ENCODE data around the gene CLNK. TPM values are rescaled to one million over a fixed set of nuclear protein-coding genes. Genes with fewer than 3 reads are reported as not detected.
"Not testable (repeated sequence)": the region's sequence is repeated elsewhere in the genome, so short reads cannot be mapped to it uniquely, and the experiment has no call there.

The CLNK gene
- total RNA-seq, 4 donors from 2014 or later, result 0.19 TPM; not detected in 3

DNA sequence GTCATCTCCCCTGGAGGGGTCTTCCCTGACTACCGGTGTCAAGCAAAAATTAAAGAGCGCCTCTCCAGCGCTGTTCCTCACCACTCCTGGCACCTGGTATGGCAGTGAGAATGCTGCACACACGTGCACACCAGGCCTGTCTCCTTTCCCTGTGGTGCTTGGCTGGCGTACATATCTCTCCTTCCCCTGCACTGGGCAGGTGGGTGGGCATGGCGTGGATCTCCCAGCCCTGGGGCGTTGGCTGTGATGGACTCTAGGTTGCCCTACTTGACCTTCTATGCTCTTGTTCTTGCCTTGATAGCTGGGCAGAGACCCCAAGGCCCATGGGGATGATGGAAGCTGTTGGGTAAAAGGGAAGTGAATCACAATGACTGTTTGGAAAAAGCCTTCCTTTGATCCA, 109.2 kb downstream of the CLNK start:
- DNase-seq, result no peak
- intact Hi-C loops (cut with DNase I), result no loop called here
- no peaks in the 10 kb centered on the region for H3K9me3 ChIP-seq
- TF ChIP-seq POLR2A (IDR thresholded peaks at IDR 0.05), result no peak
- TF ChIP-seq, protein P1, sequence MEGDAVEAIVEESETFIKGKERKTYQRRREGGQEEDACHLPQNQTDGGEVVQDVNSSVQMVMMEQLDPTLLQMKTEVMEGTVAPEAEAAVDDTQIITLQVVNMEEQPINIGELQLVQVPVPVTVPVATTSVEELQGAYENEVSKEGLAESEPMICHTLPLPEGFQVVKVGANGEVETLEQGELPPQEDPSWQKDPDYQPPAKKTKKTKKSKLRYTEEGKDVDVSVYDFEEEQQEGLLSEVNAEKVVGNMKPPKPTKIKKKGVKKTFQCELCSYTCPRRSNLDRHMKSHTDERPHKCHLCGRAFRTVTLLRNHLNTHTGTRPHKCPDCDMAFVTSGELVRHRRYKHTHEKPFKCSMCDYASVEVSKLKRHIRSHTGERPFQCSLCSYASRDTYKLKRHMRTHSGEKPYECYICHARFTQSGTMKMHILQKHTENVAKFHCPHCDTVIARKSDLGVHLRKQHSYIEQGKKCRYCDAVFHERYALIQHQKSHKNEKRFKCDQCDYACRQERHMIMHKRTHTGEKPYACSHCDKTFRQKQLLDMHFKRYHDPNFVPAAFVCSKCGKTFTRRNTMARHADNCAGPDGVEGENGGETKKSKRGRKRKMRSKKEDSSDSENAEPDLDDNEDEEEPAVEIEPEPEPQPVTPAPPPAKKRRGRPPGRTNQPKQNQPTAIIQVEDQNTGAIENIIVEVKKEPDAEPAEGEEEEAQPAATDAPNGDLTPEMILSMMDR (IDR thresholded peaks at IDR 0.05), result no peak
- 89% methylated on average over 6 of the region's 7 CpGs; no CpG with 5 or more reads in 1 of the 2 donors for WGBS, 2 donors
- peaks cover 0 to 8% (median 0%) of the 10 kb centered on the region in 3 donors for H3K4me1 ChIP-seq
- no peaks in the 10 kb centered on the region for H3K27me3 ChIP-seq
- H3K4me3 ChIP-seq, result no peak overlapping the region
- no peaks in the 10 kb centered on the region for H3K36me3 ChIP-seq
- no peak overlapping the region for H3K27ac ChIP-seq

DNA sequence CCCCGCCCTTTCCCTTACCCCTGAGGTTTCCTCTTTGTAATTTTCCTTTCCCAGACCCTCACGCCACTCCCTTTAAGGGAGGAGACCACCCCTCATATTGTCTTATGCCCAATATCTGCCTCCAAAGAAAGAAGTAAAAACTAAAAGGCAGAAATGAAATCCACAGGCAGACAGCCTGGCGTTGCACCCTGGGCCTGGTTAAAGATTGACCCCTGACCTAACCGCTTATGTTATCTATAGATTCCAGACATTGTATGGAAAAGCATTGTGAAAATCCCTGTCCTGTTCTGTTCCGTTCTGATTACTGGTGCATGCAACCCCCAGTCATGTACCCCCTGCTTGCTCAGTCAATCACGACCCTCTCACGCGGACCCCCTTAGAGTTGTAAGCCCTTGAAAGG, 110.0 kb downstream of the CLNK start:
- intact Hi-C loops (cut with DNase I), result not testable (repeated sequence)
- WGBS, 2 donors, result 81 to 94% methylated on average over 8 of the region's 8 CpGs

DNA sequence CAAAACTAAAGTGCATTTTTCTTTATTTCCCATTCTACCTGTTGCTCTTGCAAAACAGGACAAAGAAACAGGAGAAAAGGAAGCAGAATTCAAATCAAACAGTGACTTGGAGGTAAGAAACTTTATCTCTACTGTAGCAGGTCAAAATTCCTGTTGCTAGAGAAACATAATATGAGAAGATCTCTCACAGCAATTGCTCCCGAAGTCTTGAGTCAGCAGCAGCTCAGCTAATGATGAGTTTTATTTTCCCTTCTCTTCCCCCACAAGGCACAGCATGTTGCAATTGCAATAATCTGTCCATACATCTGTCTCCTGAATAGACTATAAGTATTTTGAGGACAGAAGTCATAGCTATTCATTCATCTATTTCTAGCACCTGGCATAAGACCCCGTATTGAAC, 112.7 kb downstream of the CLNK start:
- Histone ChIP-seq H3K27ac (no peak overlapping the region), H3K4me3 (no peak overlapping the region), H3K36me3 (no peaks in the 10 kb centered on the region), H3K27me3 (no peaks in the 10 kb centered on the region), H3K4me1 (peaks cover 0 to under 1% (median 0%) of the 10 kb centered on the region in 3 donors), H3K9me3 (no peaks in the 10 kb centered on the region)
- no peak for DNase-seq
- intact Hi-C loops (cut with DNase I), result no loop called here
- TF ChIP-seq POLR2A (IDR thresholded peaks at IDR 0.05), result no peak
- TF ChIP-seq, protein P1 (IDR thresholded peaks at IDR 0.05), result no peak
- 29 to 38% methylated on average over 2 of the region's 2 CpGs for WGBS, 2 donors

More for the DNA sequence above, 110.0 kb downstream of the CLNK start:
- H3K9me3 ChIP-seq, H3K27me3 ChIP-seq, DNase-seq, H3K36me3 ChIP-seq, H3K4me3 ChIP-seq, H3K4me1 ChIP-seq, H3K27ac ChIP-seq: not testable (repeated sequence)

DNA sequence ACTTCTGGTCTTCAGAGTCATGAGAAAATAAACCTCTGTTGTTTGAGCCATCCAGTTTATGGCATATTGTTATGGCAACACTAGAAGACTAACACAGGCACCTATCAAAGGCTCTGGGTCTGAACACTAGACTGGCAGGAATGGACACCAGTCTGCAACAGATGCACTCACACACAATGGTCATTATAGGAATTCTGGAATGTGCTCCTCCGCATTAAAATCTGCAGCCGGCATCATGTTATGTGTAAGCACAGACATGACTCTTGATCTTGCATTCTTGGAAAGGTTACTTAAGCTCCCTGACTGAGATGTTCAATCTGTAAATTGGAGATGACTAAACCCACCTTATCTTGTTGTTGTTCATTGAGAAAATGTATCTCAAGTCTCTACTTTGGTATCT, 115.1 kb downstream of the CLNK start:
- intact Hi-C loops (cut with DNase I), result no loop called here
- Histone ChIP-seq H3K27ac (no peak overlapping the region), H3K27me3 (no peaks in the 10 kb centered on the region), H3K4me3 (no peak overlapping the region), H3K9me3 (no peaks in the 10 kb centered on the region), H3K4me1 (no peaks in the 10 kb centered on the region), H3K36me3 (no peaks in the 10 kb centered on the region)
- WGBS, 2 donors, result 95 to 100% methylated on average over 2 of the region's 2 CpGs
- no peak for DNase-seq
- no peak for TF ChIP-seq POLR2A (IDR thresholded peaks at IDR 0.05)
- TF ChIP-seq, protein P1 (IDR thresholded peaks at IDR 0.05), result no peak

DNA sequence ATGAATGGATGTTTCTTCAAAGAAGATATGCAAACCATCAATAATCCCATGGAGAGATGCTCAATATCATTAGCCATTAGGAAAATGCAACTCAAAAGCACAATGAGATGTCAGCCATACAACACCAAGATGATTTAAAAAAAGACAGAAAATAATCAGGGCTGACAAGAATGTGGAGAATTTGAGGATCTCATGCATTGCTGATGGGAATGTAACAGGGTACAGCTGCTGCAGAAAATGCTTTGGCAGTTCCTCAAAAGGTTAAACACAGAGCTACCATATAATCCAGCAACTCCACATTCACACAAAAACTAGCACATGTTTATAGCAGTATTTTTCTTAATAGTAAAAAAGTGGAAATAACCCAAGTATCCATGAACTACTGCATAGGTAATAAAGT, 116.8 kb downstream of the CLNK start:
- H3K27ac ChIP-seq, result no peak overlapping the region
- H3K27me3 ChIP-seq, result no peaks in the 10 kb centered on the region
- H3K4me3 ChIP-seq, result no peak overlapping the region
- TF ChIP-seq, protein P1 (IDR thresholded peaks at IDR 0.05), result no peak
- TF ChIP-seq POLR2A (IDR thresholded peaks at IDR 0.05), result no peak
- no peaks in the 10 kb centered on the region for H3K4me1 ChIP-seq
- no peak for DNase-seq
- H3K36me3 ChIP-seq, result no peaks in the 10 kb centered on the region
- intact Hi-C loops (cut with DNase I), result no loop called here
- no peaks in the 10 kb centered on the region for H3K9me3 ChIP-seq

DNA sequence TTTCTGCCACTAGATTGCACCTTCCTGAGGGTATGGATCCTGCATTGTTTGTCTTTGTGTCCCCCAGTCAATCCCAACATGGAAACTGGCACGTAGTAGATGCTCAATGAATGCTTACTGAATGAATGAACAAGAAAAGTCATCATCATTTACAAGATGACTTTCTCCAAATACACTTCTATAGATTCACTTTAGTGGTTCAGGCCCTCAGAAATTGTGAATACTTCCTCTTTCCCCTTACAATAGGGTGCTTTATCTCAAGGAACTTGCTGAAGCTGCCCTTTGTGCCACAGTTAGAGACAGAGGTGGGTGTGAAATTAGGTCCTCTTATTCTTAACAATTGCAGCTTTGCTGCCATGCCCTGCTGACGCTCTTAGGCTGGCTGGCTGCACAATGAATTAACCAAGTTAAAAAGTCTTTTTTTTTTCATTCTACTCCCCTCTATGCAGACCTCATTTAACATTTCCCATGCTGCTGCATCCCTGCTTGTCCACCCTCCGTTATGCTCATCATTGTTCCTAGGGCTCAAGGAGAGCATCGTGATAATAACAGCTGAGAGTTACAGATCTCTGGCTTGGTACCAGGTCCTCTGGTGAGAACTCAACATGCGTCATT, 119.3 kb downstream of the CLNK start:
- Histone ChIP-seq H3K27me3 (no peaks in the 10 kb centered on the region), H3K36me3 (no peaks in the 10 kb centered on the region), H3K9me3 (no peaks in the 10 kb centered on the region), H3K4me1 (no peaks in the 10 kb centered on the region), H3K4me3 (no peak overlapping the region), H3K27ac (no peak overlapping the region)
- no peak for DNase-seq
- 76 to 78% methylated on average over 5 of the region's 5 CpGs for WGBS, 2 donors
- intact Hi-C loops (cut with DNase I), result no loop called here
- TF ChIP-seq, protein P1 (IDR thresholded peaks at IDR 0.05), result no peak
- no peak for TF ChIP-seq POLR2A (IDR thresholded peaks at IDR 0.05)

All from esophagus squamous epithelium (tissue), 5 donors.